CD4-positive, alpha-beta T cell treated with Interleukin-4 for 4 hours (primary cell): ENCODE data around the gene HOXB5.

Source experiments
- DNase-seq: peaks from one replicate; pipeline ENCODE4 v3.0.0-alpha.2; 2020

HOXB5 gene

DNA sequence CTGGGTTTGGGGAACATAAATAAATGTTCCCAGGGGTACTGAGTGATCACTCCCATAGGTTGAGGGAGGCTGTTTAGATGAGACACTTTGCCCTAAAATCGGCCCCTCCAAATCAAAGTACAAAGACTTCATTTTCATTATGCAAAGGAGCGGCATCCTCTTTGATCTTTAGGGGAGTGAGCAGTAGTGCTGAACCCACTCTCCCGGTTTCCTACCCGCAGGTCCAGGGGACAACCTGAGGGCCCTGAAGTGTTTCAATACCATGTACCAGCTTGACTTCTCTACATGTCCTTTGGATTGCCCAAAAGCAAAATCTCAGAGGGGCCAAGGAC is 7.6 kb upstream of the HOXB5 start:
- no peak for DNase-seq

DNA sequence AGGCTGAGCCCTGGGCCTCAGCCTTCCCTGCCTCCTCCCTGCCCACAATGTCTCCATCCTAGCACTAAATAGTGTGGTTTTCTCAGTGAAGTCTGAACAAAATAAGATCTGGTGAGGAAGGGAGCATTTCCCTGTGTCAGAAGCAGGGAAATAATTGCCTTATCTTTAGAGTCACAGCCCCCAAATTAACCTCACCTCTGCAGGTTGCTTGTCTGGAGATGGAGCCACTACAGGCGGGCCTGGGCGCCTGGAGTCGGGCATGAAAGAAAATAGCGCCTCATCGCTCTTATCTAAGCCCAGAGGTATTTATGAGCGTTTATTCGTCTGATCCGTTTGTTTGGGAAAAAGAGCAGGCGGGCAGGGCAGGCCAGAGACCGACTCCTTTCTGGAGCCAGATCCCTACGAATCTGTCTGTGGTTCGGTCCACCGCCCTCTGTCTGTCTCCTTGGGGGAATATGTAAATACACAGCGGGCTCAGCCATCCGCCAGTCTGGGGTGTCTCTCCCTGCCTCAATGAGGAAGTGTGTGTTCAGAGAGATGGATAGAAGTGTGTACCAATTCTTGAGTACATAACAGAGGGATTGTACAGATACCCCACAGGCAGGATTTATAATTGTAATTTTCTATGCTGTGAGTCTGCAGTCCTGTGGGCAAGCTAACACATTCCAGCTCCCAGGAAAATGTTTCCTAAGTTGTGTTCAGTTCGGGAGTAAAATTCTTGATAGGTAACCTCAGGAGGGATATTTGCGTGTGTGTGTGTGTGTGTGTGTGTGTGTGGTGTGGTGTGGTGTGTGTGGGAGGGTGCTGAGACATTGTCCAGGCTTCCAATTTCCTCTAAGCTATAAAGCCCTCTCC is 6.9 kb upstream of the HOXB5 start:
- no peak for DNase-seq

DNA sequence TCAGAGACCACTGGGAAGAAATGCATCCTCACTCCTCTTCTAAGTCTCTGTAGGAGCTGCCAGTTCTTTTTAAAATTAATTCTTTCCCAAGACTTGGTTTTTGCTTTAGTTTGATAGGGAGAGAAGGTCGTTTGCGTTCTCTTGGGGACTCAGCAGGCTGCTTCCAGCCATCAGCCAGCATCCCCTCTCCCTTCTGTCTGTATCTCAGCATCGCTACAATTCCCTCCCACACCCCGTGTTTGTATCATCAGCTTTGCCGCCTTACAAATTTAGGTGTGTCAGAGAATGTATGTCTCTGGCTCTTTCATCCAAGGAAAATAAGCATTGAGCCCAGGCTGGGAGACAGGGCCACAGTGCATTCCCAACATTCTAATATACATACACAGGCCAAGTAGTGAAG is 5.8 kb upstream of the HOXB5 start:
- no peak for DNase-seq

DNA sequence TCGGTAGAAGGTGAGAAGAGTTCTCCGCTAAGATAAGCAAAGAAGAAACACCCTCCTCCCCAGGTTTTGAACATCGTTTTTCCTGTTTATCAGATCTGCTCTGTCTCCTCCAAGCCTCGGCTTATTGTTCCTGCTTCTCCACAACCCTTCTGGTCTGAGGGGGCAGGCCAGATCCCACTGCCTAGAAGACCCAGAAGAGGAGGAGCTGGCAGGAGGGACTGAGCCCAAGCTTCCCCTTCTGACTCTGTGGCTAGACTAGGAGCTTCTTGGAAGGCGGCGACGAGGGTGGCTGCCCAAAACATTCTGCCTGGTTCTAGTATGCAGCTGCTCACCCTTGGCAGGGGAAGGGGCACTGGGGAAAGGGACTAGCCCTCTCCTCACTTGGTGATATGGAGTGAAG is 5.2 kb upstream of the HOXB5 start:
- DNase-seq, result no peak

DNA sequence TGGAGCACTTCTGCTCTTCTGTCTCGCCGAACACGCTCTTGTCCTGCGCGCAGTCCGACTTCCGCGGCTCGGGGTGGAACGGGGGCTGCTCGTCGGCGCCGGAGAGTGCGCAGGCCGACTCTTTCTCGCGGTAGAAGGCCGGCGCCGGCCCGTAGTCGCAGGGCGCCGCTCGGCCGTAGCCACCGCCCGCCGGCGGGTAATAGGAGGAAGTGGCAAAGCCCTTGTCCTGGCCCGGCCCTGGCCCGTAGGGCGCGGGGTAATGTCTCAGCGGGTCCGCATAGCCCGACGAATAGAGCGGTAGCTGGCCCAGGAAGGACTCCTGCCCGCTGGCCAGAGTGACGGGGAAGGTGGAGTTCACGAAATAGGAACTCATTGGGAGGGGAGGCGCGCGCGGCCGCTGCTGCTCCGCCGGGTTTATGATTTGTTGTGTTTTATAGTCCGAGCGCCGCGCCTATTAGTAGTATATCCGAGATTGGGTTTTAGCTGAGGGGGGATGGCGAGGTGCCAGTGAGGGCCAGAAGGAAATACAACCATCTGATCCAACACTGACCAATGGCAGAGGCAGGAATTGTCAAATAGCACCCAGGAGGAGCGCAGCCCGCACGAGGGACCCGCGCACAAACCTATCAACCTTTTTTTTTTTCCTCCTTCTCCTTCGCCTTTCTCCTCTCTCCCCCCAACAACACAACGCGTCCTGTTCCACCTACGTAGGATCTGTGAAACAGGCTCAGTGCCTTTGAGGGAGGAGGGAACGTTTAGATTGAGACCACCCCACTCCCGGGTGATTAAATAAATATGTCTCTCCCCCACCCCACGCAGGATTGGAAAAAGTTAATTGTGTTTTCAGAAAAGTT is 4.4 kb upstream of the HOXB5 start:
- DNase-seq, result peak; percentile 34

DNA sequence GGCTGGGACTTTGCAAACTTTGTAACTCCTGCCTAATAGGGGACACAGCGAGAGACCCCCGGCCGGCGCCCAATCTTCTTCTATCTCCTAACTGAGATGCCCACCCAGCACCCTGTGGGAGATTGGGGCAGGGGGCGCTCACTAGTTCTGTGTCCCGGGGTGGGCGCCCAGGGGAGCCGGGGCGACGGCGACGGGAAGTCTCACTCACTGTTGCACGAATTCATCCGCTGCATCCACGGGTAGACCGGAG is 3.9 kb upstream of the HOXB5 start:
- no peak for DNase-seq

- no peak for DNase-seq
These were observed 3.4 kb upstream of the HOXB5 start for GRCh38 chr17:48596735-48597527.

GRCh38 chr17:48596000-48596734 is 2.6 kb upstream of the HOXB5 start:
- DNase-seq, result no peak

DNA sequence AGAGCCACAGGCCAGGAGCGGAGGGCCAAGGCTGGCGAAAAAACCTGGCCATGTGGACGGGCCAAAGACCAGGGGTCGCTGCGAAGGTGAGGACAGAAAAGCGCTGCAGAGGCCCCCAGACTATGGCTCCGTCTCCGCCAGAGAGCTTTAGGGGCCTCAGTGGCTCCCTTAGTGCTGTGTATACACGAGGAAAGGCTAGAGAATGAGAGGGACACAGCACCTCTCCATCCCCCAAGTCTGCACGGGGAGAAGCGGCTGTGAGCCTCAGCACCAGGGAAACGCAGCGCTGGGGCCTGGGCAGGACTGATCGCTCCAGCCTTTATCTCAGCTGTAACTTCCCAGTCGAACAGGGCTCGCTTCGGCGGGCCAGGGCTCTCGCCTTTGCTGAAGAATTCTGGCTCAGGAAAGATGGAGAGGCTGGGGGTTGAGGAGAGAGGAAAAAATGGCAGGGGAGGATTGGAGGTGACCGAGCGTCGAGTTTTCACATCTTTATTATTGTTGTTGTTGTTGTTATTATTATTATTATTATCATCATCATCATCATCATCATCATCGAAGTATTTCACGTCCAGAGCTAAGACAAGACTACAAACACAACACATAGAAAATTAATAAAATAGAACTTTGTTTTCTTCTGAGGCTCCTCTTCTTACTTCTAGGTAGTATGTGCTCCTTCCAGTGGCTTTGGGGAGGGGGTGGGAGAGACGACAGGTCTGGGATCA is 1.9 kb upstream of the HOXB5 start:
- no peak for DNase-seq

GRCh38 chr17:48594538-48595277 is 1.1 kb upstream of the HOXB5 start:
- no peak for DNase-seq

GRCh38 chr17:48593840-48594537 is 410 bp upstream of the HOXB5 start:
- peak; percentile 70 for DNase-seq

- DNase-seq, result no peak
These were observed 1.0 kb downstream of the HOXB5 start for GRCh38 chr17:48592577-48592976.

DNA sequence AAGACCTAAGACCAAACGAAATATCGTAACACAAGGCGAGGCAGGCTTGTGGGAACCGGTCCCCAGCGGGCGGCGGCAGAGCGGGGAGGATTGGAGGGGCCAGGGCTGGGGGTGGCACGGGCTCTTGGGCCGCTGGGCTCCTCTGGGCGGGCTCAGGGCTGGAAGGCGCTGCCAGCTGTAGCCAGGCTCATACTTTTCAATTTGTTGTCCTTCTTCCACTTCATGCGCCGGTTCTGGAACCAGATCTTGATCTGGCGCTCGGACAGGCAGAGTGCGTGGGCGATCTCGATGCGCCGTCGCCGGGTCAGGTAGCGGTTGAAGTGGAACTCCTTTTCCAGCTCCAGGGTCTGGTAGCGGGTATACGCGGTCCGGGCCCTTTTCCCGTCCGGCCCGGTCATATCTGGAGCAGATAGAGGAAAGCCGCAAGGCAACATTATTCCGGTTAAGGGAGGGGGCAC is 1.5 kb downstream of the HOXB5 start:
- no peak for DNase-seq

- DNase-seq, result no peak
These were observed 2.1 kb downstream of the HOXB5 start for GRCh38 chr17:48591255-48592056.

DNA sequence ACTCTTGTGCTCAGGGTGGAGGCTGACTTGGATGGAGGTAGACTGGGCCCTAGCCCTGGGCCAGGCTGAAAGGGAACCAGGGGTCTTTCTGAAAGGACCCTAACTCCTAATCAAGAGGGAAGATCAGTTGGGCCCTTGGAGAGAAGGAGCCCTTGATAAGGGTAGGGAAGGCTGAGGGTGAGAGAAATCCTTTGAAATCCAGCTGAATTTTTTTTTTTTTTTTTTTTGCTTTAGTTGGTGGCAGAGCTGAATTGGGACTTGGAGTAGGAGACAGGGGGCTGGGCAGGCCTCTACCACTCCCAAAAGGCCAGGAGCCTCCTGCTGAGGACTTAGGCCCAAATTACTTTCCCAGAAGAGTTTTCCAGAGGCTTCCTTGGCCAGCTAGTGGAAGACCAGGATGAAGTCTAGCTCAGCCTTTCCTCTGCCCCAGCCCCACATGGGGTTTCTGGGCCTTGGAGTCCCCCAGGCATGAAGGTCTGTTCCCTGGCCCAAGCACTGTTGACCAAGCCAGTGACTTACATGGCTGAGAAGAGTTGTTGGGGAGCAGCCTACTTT is 2.9 kb downstream of the HOXB5 start:
- DNase-seq, result no peak

GRCh38 chr17:48589831-48590606 is 3.6 kb downstream of the HOXB5 start, which contains the start of gene HOXB3:
Gene HOXB3 (minus strand): TSS chr17:48590241. CDS start chr17:48552474, 37,767 bp downstream.
- no peak for DNase-seq

GRCh38 chr17:48589060-48589830 is 4.3 kb downstream of the HOXB5 start:
- DNase-seq, result no peak

- DNase-seq, result no peak
These were observed 5.1 kb downstream of the HOXB5 start for GRCh38 chr17:48588528-48588927.
